ENCODE measurements around the gene TAS2R9.

Gene TAS2R9

DNA sequence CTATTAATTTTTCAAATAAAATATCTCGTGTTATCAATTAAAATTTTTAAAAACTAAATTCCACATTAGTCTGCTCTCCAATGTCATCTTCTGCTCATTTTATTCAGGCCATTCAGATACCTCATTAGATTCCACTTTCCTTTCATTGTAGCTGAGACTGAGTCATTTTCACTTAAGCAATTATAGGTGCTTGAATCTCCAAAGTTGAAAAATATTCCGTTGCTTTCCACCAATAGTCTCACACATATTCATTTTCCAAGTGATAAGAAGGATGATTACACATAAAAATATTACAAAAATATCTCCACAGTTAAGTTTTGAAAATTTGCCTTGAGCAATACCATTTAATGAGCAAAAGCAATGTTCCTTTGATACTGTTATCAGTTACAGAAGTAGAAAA lies 50.3 kb downstream of the TAS2R9 start:
- no peaks in the 10 kb centered on the region for H3K4me1 ChIP-seq (ENCODE audit: control insufficient read depth, low read length)
- no peaks in the 10 kb centered on the region for H3K79me2 ChIP-seq (ENCODE audit: control insufficient read depth, low read length)
- no peaks in the 10 kb centered on the region for H3K36me3 ChIP-seq (ENCODE audit: control insufficient read depth, low read length)
- H3K4me3 ChIP-seq (ENCODE audit: low read length), result no peak overlapping the region
- peaks cover 7% of the 10 kb centered on the region; the same call in 1 of the 2 replicates for H3K27me3 ChIP-seq (ENCODE audit: control insufficient read depth, low read length)
- H4K20me1 ChIP-seq (ENCODE audit: control insufficient read depth, insufficient read depth, low read depth, low read length), result no peaks in the 10 kb centered on the region
- no peak overlapping the region for H3K27ac ChIP-seq (ENCODE audit: low read depth, low read length)
- TF ChIP-seq EZH2phosphoT487 (IDR thresholded peaks at IDR 0.05; ENCODE audit: borderline replicate concordance, low read length), result no peak
- TF ChIP-seq, protein P1, sequence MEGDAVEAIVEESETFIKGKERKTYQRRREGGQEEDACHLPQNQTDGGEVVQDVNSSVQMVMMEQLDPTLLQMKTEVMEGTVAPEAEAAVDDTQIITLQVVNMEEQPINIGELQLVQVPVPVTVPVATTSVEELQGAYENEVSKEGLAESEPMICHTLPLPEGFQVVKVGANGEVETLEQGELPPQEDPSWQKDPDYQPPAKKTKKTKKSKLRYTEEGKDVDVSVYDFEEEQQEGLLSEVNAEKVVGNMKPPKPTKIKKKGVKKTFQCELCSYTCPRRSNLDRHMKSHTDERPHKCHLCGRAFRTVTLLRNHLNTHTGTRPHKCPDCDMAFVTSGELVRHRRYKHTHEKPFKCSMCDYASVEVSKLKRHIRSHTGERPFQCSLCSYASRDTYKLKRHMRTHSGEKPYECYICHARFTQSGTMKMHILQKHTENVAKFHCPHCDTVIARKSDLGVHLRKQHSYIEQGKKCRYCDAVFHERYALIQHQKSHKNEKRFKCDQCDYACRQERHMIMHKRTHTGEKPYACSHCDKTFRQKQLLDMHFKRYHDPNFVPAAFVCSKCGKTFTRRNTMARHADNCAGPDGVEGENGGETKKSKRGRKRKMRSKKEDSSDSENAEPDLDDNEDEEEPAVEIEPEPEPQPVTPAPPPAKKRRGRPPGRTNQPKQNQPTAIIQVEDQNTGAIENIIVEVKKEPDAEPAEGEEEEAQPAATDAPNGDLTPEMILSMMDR (IDR thresholded peaks at IDR 0.05; ENCODE audit: low read depth, low read length, poor library complexity, severe bottlenecking), result no peak
- no peak overlapping the region for H3K4me2 ChIP-seq (ENCODE audit: low read length)
- H3K9me3 ChIP-seq (ENCODE audit: control insufficient read depth, insufficient read depth, low read length), result peaks cover 11% of the 10 kb centered on the region
- no peaks in the 10 kb centered on the region for H3K9me2 ChIP-seq (replicated peaks; ENCODE audit: control insufficient read depth, low read length)
- H3F3A ChIP-seq (ENCODE audit: control insufficient read depth, insufficient read depth), result no peaks in the 10 kb centered on the region

All from DOHH2 (cell line).